Endothelial cell of umbilical vein (primary cell): ENCODE measurements around the gene MAPK8. TPM values are rescaled to one million over a fixed set of nuclear protein-coding genes. Genes with fewer than 3 reads are reported as not detected.

Experiments used
- BruUV-seq: library from RNA; stranded (reverse); fragments of 400-500 nt; replicated peaks from 2 replicates; lab custom pipeline; 2021; lab: Mats Ljungman, UMichigan
- CTCF ChIA-PET: fragments of 300-600, 350-600 bp; sonication (Branson Sonifier 250); formaldehyde crosslinking; loops from one replicate; lab custom pipeline; 2021; ENCODE audit warnings: antibody characterized with exemption, inconsistent platforms; lab: Charles Lee
- POLR2A ChIA-PET: fragments of 300-600, 350-600 bp; sonication (Branson Sonifier 250); formaldehyde crosslinking; loops from one replicate; lab custom pipeline; 2021; ENCODE audit warnings: antibody characterized with exemption, inconsistent platforms; lab: Charles Lee
- DNase-seq: peaks from one replicate; pipeline ENCODE4 v3.0.0-alpha.2; 2011; ENCODE audit warnings: low read depth, low spot score
- FAIRE-seq: peaks from 2 replicates; lab custom pipeline; 2011; peaks lifted over from hg19 to GRCh38; lab: Jason Lieb, UNC
- H2AFZ ChIP-seq: 2 replicates; pipeline ENCODE4 v1.6.0; 2012; ENCODE audit warnings: low read depth, low read length, control low read depth, inconsistent platforms
- H3K27ac ChIP-seq: 2 replicates; pipeline ENCODE4 v1.5.1; 2011; ENCODE audit warnings: low read depth, mild to moderate bottlenecking, control low read depth, low read length, moderate library complexity; ENCODE audit not compliant: insufficient read depth
- H3K27me3 ChIP-seq, 2 experiments: 2 replicates each; pipeline versions ENCODE4 v1.6.0 to v1.6.1; 2011; ENCODE audit warnings: low read length in 2 of 2, mixed read lengths in 1 of 2; ENCODE audit not compliant: control insufficient read depth in 2 of 2, insufficient read depth in 2 of 2
- H3K36me3 ChIP-seq, 2 experiments: 2 replicates in 1 of 2; 3 replicates in 1 of 2; pipeline ENCODE4 v1.5.1; 2011; ENCODE audit warnings: low read length in 2 of 2, mild to moderate bottlenecking in 1 of 2, moderate library complexity in 1 of 2; ENCODE audit not compliant: control insufficient read depth in 2 of 2, insufficient read depth in 2 of 2; ENCODE audit errors: extremely low read depth in 1 of 2
- H3K4me1 ChIP-seq: 3 replicates; pipeline ENCODE4 v1.5.1; 2011; ENCODE audit warnings: mild to moderate bottlenecking, low read length; ENCODE audit not compliant: control insufficient read depth, insufficient read depth; ENCODE audit errors: extremely low read depth
- H3K4me2 ChIP-seq: 2 replicates; pipeline ENCODE4 v1.6.1; 2011; ENCODE audit warnings: low read length, control low read depth, mixed read lengths; ENCODE audit not compliant: insufficient read depth
- H3K4me3 ChIP-seq, 3 experiments: fragments of 200-600 bp in 1 of 3; sonication (generic), shearing (Covaris generic) in 1 of 3; replicated peaks in 1 of 3; 2 replicates each; pipeline ENCODE4 v1.5.1; 2011 to 2016; ENCODE audit warnings: control low read depth in 3 of 3, low read length in 3 of 3, mild to moderate bottlenecking in 2 of 3, inconsistent platforms in 1 of 3, low read depth in 1 of 3, moderate library complexity in 1 of 3; ENCODE audit not compliant: insufficient read depth in 1 of 3
- H3K79me2 ChIP-seq: 2 replicates; pipeline ENCODE4 v1.6.0; 2012; ENCODE audit warnings: low read length, inconsistent platforms; ENCODE audit not compliant: control insufficient read depth, insufficient read depth
- H3K9ac ChIP-seq: replicated peaks from 2 replicates; pipeline ENCODE3; 2011; ENCODE audit warnings: low read length, control low read depth; ENCODE audit not compliant: insufficient read depth; ENCODE audit errors: extremely low read depth
- H3K9me1 ChIP-seq: replicated peaks from 3 replicates; pipeline ENCODE4 v1.6.0; 2011; ENCODE audit warnings: mild to moderate bottlenecking, low read length; ENCODE audit not compliant: control insufficient read depth, insufficient read depth; ENCODE audit errors: extremely low read depth
- H3K9me3 ChIP-seq: replicated peaks from 2 replicates; pipeline ENCODE4 v1.5.1; 2012; ENCODE audit warnings: low read length, inconsistent platforms; ENCODE audit not compliant: control insufficient read depth, insufficient read depth
- H4K20me1 ChIP-seq: replicated peaks from 2 replicates; pipeline ENCODE3; 2011; ENCODE audit warnings: mild to moderate bottlenecking, low read length; ENCODE audit not compliant: control insufficient read depth, insufficient read depth; ENCODE audit errors: extremely low read depth
- EZH2 ChIP-seq: IDR thresholded peaks from 2 replicates; pipeline ENCODE4 v1.6.1; 2012; ENCODE audit warnings: borderline replicate concordance, low read depth, mild to moderate bottlenecking, moderate library complexity, low read length, inconsistent platforms; ENCODE audit not compliant: severe bottlenecking
- FOS ChIP-seq: IDR thresholded peaks from 2 replicates; pipeline ENCODE4 v1.6.1; 2011; ENCODE audit warnings: mild to moderate bottlenecking, low read length, moderate library complexity, borderline replicate concordance; ENCODE audit not compliant: insufficient read depth
- GATA2 ChIP-seq: IDR thresholded peaks from 2 replicates; pipeline ENCODE4 v1.7.0; 2011; ENCODE audit warnings: low read depth, mild to moderate bottlenecking, moderate library complexity, mixed read lengths, low read length; ENCODE audit not compliant: insufficient read length, insufficient read depth
- JUN ChIP-seq: IDR thresholded peaks from 2 replicates; pipeline ENCODE4 v1.6.1; 2011; ENCODE audit warnings: borderline replicate concordance, low read depth; ENCODE audit not compliant: insufficient read length, insufficient read depth
- MYC ChIP-seq: IDR thresholded peaks from one replicate; pipeline ENCODE4 v1.6.1; 2011; ENCODE audit warnings: mild to moderate bottlenecking, low read depth, low read length
- POLR2A ChIP-seq: IDR thresholded peaks from 2 replicates; pipeline ENCODE4 v1.6.1; 2012; ENCODE audit warnings: low read depth, mild to moderate bottlenecking, control low read depth, low read length
- POLR2AphosphoS5 ChIP-seq: IDR thresholded peaks from 2 replicates; pipeline ENCODE4 v1.6.1; 2012; ENCODE audit warnings: low read depth, mild to moderate bottlenecking, control low read depth, low read length, moderate library complexity; ENCODE audit not compliant: insufficient read depth
- dilution Hi-C: fragments of 300-500 bp; cut with MboI; formaldehyde crosslinking; loops from one replicate; pipeline ENCODE4 v1.15.0; 2019; ENCODE audit warnings: low sequenced_read_pairs; ENCODE audit not compliant: extremely low pct_ligation_motif_present
- intact Hi-C: fragments of 100-400 bp; cut with micrococcal nuclease; formaldehyde crosslinking; loops from one replicate; pipeline ENCODE4 v1.10.0; 2022
- polyA plus RNA-seq, 4 experiments: library from polyadenylated mRNA; depleted of rRNA in 3 of 4; stranded (reverse) in 3 of 4; unstranded in 1 of 4; fragments of >200 nt; gene quantifications; 2 replicates each; pipeline versions ENCODE4 v1.2.1 to v1.2.3, GENCODE V29; 2011 to 2012; ENCODE audit warnings: missing spikeins in 1 of 4
- total RNA-seq: library from RNA; stranded (reverse); gene quantifications from 2 replicates; pipeline ENCODE4 v1.2.3, GENCODE V29; 2021
- TF ChIP-seq, protein P1 (sequence below), 2 donors: IDR thresholded peaks; 1 replicate in 1 of 2; 2 replicates in 1 of 2; pipeline ENCODE4 v1.5.1; 2011; ENCODE audit warnings: low read length in 2 of 2, mild to moderate bottlenecking in 2 of 2, moderate library complexity in 2 of 2, control low read depth in 1 of 2, inconsistent platforms in 1 of 2, low read depth in 1 of 2; ENCODE audit not compliant: insufficient read depth in 1 of 2; ENCODE audit errors: extremely low read depth in 1 of 2
- TF ChIP-seq, protein P2 (sequence below): IDR thresholded peaks from 2 replicates; pipeline ENCODE4 v1.6.1; 2011; ENCODE audit not compliant: insufficient read depth, insufficient read length

Gene MAPK8
- total and polyA plus RNA-seq, 2 donors (not counting 3 experiments of a cell fraction or from before 2014, with no cell fraction given), result 25.3 to 56.2 TPM

DNA sequence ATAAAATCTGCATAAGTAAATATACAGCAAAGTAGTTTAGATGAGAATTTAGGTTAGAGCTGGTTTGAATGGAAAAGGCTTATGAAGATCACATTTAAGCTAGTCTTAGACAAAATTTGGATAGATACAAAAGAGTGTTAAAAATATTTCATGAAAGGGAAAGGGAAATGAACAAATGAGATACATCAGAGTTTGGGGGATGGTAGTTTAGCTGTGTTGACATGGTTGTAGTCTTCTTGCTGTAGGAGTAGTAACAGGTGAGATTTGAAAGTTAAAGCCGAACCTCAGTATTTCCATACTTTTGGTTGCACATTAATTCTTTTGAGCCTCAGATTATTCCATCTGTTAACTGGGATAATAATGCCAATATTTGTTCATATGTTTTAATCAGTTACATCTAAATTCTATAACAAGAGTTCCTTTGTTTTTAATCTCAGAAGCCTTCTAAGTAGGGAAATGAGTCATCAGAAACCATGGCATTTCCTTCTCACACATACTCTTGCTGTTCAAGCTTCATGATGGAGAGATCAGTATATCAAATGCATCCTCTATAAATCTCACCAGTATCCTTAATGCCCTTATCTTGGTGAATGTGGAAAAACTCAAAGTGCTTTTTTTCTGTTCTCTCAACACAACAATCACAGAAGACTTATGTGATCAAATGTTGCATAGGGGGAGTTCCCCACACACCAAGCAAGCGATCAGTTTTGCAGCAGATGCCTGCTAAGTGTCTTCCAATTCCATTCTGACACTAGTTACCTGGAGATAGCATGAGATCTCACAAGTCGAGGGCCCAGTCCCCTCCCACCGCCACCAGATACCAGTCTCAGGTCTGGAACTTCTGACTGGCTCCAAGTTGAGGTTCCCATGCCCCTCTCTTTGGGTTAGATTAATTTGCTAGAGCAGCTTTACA is 84.7 kb downstream of the MAPK8 start:
- peak; percentile 91 for DNase-seq
- dilution Hi-C loops, result no loop called here
- Histone ChIP-seq H3K4me3 (no peak overlapping the region), H3K9ac (no peak overlapping the region), H3K27ac (peak overlapping the region; percentile 79), H4K20me1 (no peaks in the 10 kb centered on the region), H3K9me3 (no peaks in the 10 kb centered on the region), H3K4me1 (peaks cover 30% of the 10 kb centered on the region), H3K4me2 (peak overlapping the region; percentile 54), H3K36me3 (no peaks in the 10 kb centered on the region), H3K27me3 (no peaks in the 10 kb centered on the region), H3K79me2 (peaks cover 17% of the 10 kb centered on the region), H3K9me1 (peaks cover 4% of the 10 kb centered on the region), H2AFZ (no peak overlapping the region)
- ChIA-PET POLR2A (no interaction called here), CTCF (interaction anchor here (0.8 to 2.6 kb wide), 11 partner anchors 9 to 267 kb away, joined by 3 to 23 read pairs (median 4); no protein-coding TSS in a partner anchor)
- peak; percentile 74 for FAIRE-seq
- peak; percentile 97 for TF ChIP-seq JUN
- no peak for TF ChIP-seq EZH2
- no peak for TF ChIP-seq MYC
- peak; percentile 81 for TF ChIP-seq FOS
- TF ChIP-seq, protein P1, sequence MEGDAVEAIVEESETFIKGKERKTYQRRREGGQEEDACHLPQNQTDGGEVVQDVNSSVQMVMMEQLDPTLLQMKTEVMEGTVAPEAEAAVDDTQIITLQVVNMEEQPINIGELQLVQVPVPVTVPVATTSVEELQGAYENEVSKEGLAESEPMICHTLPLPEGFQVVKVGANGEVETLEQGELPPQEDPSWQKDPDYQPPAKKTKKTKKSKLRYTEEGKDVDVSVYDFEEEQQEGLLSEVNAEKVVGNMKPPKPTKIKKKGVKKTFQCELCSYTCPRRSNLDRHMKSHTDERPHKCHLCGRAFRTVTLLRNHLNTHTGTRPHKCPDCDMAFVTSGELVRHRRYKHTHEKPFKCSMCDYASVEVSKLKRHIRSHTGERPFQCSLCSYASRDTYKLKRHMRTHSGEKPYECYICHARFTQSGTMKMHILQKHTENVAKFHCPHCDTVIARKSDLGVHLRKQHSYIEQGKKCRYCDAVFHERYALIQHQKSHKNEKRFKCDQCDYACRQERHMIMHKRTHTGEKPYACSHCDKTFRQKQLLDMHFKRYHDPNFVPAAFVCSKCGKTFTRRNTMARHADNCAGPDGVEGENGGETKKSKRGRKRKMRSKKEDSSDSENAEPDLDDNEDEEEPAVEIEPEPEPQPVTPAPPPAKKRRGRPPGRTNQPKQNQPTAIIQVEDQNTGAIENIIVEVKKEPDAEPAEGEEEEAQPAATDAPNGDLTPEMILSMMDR (IDR thresholded peaks at IDR 0.05; ENCODE audit: extremely low read depth in 1 of 2, insufficient read depth in 1 of 2, low read depth in 1 of 2, low read length in 2 of 2), result no peak
- TF ChIP-seq, protein P2, sequence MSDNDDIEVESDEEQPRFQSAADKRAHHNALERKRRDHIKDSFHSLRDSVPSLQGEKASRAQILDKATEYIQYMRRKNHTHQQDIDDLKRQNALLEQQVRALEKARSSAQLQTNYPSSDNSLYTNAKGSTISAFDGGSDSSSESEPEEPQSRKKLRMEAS, result no peak
- TF ChIP-seq POLR2AphosphoS5, result peak; percentile 33
- TF ChIP-seq POLR2A, result no peak
- TF ChIP-seq GATA2, result peak; percentile 86
- intact Hi-C loops, result loop anchor here (1.0 kb wide), 1 partner anchor 26 kb away; no protein-coding TSS in a partner anchor
- BruUV-seq, result no TSS peak
